ENCODE measurements around the gene ZMYND8.
"Not testable (repeated sequence)": the region's sequence is repeated elsewhere in the genome, so short reads cannot be mapped to it uniquely, and the experiment has no call there.

Gene ZMYND8

DNA sequence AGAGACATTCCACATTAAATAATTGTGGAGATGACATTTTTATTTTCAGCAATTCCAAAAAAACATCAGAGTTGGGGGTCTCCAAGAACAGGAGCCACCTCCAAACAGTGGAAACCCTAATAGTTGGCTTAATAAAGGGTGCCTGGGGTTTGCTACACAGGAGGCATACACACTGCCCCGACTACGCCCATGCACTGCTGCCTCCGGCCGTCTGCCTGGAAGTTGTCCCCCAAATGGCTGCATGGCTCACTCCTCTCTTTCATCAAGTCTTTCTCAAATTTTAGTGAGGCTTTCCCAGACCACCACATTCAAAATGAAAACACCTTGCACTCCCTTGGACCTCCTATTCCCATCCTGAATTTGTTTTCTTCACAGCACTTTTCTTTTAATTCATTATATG is 58.8 kb downstream of the ZMYND8 start:
- no peaks in the 10 kb centered on the region for H3K4me1 ChIP-seq (ENCODE audit: control insufficient read depth in 1 of 2, insufficient read depth in 2 of 2, low read length in 2 of 2)

GRCh38 chr20:47296950-47297349 is 59.5 kb downstream of the ZMYND8 start:
- H3K4me3 ChIP-seq (ENCODE audit: low read depth in 1 of 2, low read length in 2 of 2) = no peak overlapping the region
- peaks cover 26 to 33% of the 10 kb centered on the region in 2 donors for H3K36me3 ChIP-seq (ENCODE audit: control insufficient read depth in 1 of 2, insufficient read depth in 2 of 2, low read length in 2 of 2)
- no peaks in the 10 kb centered on the region for H3K9me3 ChIP-seq (ENCODE audit: control insufficient read depth in 1 of 2, low read length in 2 of 2)
- H3K27ac ChIP-seq (ENCODE audit: low read length) = peak overlapping the region; percentile 40
- no peaks in the 10 kb centered on the region for H3K4me1 ChIP-seq (ENCODE audit: control insufficient read depth in 1 of 2, insufficient read depth in 2 of 2, low read length in 2 of 2)
- H3K27me3 ChIP-seq (ENCODE audit: low read depth, low read length) = no peaks in the 10 kb centered on the region

More for the DNA sequence above, 58.8 kb downstream of the ZMYND8 start:
- peaks cover 25 to 32% of the 10 kb centered on the region in 2 donors for H3K36me3 ChIP-seq (ENCODE audit: control insufficient read depth in 1 of 2, insufficient read depth in 2 of 2, low read length in 2 of 2)
- no peak overlapping the region for H3K27ac ChIP-seq (ENCODE audit: low read length)
- H3K27me3 ChIP-seq (ENCODE audit: low read depth, low read length) = no peaks in the 10 kb centered on the region
- H3K4me3 ChIP-seq (ENCODE audit: low read depth in 1 of 2, low read length in 2 of 2) = no peak overlapping the region
- H3K9me3 ChIP-seq (ENCODE audit: control insufficient read depth in 1 of 2, low read length in 2 of 2) = no peaks in the 10 kb centered on the region

GRCh38 chr20:47295921-47296426 is 60.5 kb downstream of the ZMYND8 start:
- no peaks in the 10 kb centered on the region for H3K9me3 ChIP-seq (ENCODE audit: control insufficient read depth in 1 of 2, low read length in 2 of 2)
- H3K36me3 ChIP-seq (ENCODE audit: control insufficient read depth in 1 of 2, insufficient read depth in 2 of 2, low read length in 2 of 2) = peaks cover 36 to 39% of the 10 kb centered on the region in 2 donors
- peak overlapping the region; percentile 65 for H3K27ac ChIP-seq (ENCODE audit: low read length)
- H3K4me3 ChIP-seq (ENCODE audit: low read depth in 1 of 2, low read length in 2 of 2) = no peak overlapping the region
- H3K4me1 ChIP-seq (ENCODE audit: control insufficient read depth in 1 of 2, insufficient read depth in 2 of 2, low read length in 2 of 2) = no peaks in the 10 kb centered on the region
- no peaks in the 10 kb centered on the region for H3K27me3 ChIP-seq (ENCODE audit: low read depth, low read length)

DNA sequence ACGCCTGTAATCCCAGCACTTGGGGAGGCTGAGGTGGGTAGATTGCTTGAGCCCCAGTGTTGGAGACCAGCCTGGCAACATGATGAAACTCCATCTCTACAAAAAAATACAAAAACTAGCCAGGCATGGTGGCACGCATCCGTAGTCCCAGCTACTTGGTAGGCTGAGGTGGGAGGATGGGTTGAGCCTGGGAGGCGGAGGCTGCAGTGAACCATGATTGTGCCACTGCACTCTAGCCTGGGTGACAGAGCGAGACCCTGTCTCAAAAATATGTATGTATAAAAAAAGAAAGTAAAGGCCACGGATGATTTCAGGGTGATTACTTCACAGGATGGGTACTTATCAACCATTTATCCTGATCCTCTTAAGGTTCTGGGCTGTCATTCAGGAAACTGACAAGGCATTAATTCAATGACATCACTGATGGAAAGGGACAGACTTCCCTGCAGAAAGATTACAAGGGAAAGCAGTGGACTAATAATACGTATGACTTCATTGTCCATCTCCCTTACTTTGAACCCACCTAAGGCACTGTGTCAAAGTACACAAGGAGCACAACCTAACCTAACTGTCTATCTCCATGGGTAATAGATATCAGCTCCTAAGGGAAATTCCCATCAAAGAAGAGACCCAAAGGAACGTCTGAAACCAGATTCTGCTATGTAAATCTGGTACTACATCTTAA is 61.2 kb downstream of the ZMYND8 start:
- peak overlapping the region; percentile 65 for H3K27ac ChIP-seq (ENCODE audit: low read length)
- no peak overlapping the region for H3K4me3 ChIP-seq (ENCODE audit: low read depth in 1 of 2, low read length in 2 of 2)
- no peaks in the 10 kb centered on the region for H3K9me3 ChIP-seq (ENCODE audit: control insufficient read depth in 1 of 2, low read length in 2 of 2)
- peaks cover 39 to 40% of the 10 kb centered on the region in 2 donors for H3K36me3 ChIP-seq (ENCODE audit: control insufficient read depth in 1 of 2, insufficient read depth in 2 of 2, low read length in 2 of 2)
- no peaks in the 10 kb centered on the region for H3K4me1 ChIP-seq (ENCODE audit: control insufficient read depth in 1 of 2, insufficient read depth in 2 of 2, low read length in 2 of 2)
- no peaks in the 10 kb centered on the region for H3K27me3 ChIP-seq (ENCODE audit: low read depth, low read length)

DNA sequence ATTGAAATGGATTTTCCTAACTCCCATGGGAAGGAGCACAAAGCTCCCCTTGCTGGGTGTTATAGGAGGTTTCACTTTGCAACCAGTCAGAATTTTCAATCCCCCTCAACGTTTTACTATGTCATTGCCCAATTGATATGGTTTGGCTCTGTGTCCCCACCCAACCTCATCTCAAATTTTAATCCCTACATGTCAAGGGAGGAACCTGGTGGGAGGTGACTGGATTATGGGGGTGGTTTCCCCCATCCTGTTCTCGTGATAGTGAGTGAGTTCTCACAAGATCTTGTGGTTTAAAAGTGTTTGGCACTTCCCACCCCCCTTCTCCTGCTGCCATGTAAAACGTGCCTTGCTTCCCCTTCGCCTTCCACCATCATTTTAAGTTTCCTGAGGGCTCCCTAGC is 62.9 kb downstream of the ZMYND8 start:
- peaks cover 47 to 51% of the 10 kb centered on the region in 2 donors for H3K36me3 ChIP-seq (ENCODE audit: control insufficient read depth in 1 of 2, insufficient read depth in 2 of 2, low read length in 2 of 2)
- H3K27me3 ChIP-seq (ENCODE audit: low read depth, low read length) = no peaks in the 10 kb centered on the region
- no peak overlapping the region for H3K4me3 ChIP-seq (ENCODE audit: low read depth in 1 of 2, low read length in 2 of 2)
- no peak overlapping the region for H3K27ac ChIP-seq (ENCODE audit: low read length)
- H3K9me3 ChIP-seq (ENCODE audit: control insufficient read depth in 1 of 2, low read length in 2 of 2) = no peaks in the 10 kb centered on the region
- no peaks in the 10 kb centered on the region for H3K4me1 ChIP-seq (ENCODE audit: control insufficient read depth in 1 of 2, insufficient read depth in 2 of 2, low read length in 2 of 2)

DNA sequence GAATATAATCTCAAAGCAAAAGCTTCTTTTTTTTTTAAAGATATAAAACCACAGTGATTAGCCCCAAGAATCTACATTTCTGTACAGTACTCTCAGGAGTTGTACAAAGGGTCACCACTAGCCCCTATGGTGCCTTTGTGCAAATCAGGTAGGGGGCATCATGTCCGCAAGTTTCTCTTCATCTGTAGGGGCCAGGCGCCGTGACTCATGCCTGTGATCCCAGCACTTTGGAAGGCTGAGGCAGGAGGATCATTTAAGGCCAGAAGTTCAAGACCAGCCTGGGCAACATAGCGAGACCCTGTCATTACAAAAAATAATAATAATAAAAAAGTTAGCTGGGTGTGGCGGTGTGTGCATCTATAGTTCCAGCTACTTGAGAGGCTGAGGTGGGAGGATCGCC is 63.9 kb downstream of the ZMYND8 start:
- H3K36me3 ChIP-seq (ENCODE audit: control insufficient read depth in 1 of 2, insufficient read depth in 2 of 2, low read length in 2 of 2) = peaks cover 42 to 46% of the 10 kb centered on the region in 2 donors
- H3K9me3 ChIP-seq (ENCODE audit: control insufficient read depth in 1 of 2, low read length in 2 of 2) = no peaks in the 10 kb centered on the region
- no peak overlapping the region for H3K4me3 ChIP-seq (ENCODE audit: low read depth in 1 of 2, low read length in 2 of 2)
- no peak overlapping the region for H3K27ac ChIP-seq (ENCODE audit: low read length)
- H3K27me3 ChIP-seq (ENCODE audit: low read depth, low read length) = no peaks in the 10 kb centered on the region
- no peaks in the 10 kb centered on the region for H3K4me1 ChIP-seq (ENCODE audit: control insufficient read depth in 1 of 2, insufficient read depth in 2 of 2, low read length in 2 of 2)

DNA sequence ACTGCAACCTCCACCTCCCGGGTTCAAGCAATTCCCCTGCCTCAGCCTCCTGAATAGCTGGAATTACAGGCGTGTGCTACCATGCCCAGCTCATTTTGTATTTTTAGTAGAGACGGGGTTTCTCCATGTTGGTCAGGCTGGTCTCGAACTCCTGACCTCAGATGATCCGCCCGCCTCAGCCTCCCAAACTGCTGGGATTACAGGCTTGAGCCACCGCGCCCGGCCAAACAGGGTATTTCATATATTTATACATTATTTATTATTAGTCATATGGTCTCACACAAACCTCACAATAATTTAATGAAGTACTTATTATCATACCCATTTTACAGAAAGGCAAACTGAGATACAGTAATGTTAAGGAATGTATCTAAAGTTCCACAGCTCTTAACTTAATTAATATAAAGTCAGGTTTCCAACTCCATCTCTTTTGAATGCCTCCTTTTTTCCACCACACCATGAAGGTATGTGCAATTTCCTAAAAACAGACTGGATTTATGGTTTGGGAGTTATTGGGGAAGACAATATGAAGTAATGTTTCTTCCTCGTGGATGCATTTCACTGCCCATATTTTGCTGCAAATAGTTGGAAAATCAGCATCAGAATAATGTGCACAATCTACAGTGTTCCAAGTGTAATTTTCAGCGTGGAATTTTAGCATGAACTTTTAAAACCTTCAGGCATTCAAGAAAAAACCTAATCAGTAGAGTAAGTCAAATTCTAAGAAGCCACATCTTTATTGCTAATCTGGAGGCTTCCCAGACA is 65.7 kb downstream of the ZMYND8 start:
- H3K4me3 ChIP-seq (ENCODE audit: low read depth in 1 of 2, low read length in 2 of 2) = no peak overlapping the region
- H3K4me1 ChIP-seq (ENCODE audit: control insufficient read depth in 1 of 2, insufficient read depth in 2 of 2, low read length in 2 of 2) = no peaks in the 10 kb centered on the region
- no peaks in the 10 kb centered on the region for H3K9me3 ChIP-seq (ENCODE audit: control insufficient read depth in 1 of 2, low read length in 2 of 2)
- H3K36me3 ChIP-seq (ENCODE audit: control insufficient read depth in 1 of 2, insufficient read depth in 2 of 2, low read length in 2 of 2) = peaks cover 45 to 55% of the 10 kb centered on the region in 2 donors
- H3K27me3 ChIP-seq (ENCODE audit: low read depth, low read length) = no peaks in the 10 kb centered on the region
- no peak overlapping the region for H3K27ac ChIP-seq (ENCODE audit: low read length)

- peaks cover 49 to 54% of the 10 kb centered on the region in 2 donors for H3K36me3 ChIP-seq (ENCODE audit: control insufficient read depth in 1 of 2, insufficient read depth in 2 of 2, low read length in 2 of 2)
- H3K27me3 ChIP-seq (ENCODE audit: low read depth, low read length) = no peaks in the 10 kb centered on the region
- H3K4me3 ChIP-seq (ENCODE audit: low read depth in 1 of 2, low read length in 2 of 2) = no peak overlapping the region
- H3K27ac ChIP-seq (ENCODE audit: low read length) = no peak overlapping the region
- no peaks in the 10 kb centered on the region for H3K9me3 ChIP-seq (ENCODE audit: control insufficient read depth in 1 of 2, low read length in 2 of 2)
- no peaks in the 10 kb centered on the region for H3K4me1 ChIP-seq (ENCODE audit: control insufficient read depth in 1 of 2, insufficient read depth in 2 of 2, low read length in 2 of 2)
Observed at GRCh38 chr20:47290008-47290407, 66.5 kb downstream of the ZMYND8 start.

GRCh38 chr20:47289096-47289495 is 67.4 kb downstream of the ZMYND8 start:
- H3K4me3 ChIP-seq (ENCODE audit: low read depth in 1 of 2, low read length in 2 of 2) = no peak overlapping the region
- H3K9me3 ChIP-seq (ENCODE audit: control insufficient read depth in 1 of 2, low read length in 2 of 2) = no peaks in the 10 kb centered on the region
- no peak overlapping the region for H3K27ac ChIP-seq (ENCODE audit: low read length)
- peaks cover 56% of the 10 kb centered on the region in 2 donors for H3K36me3 ChIP-seq (ENCODE audit: control insufficient read depth in 1 of 2, insufficient read depth in 2 of 2, low read length in 2 of 2)
- no peaks in the 10 kb centered on the region for H3K27me3 ChIP-seq (ENCODE audit: low read depth, low read length)
- no peaks in the 10 kb centered on the region for H3K4me1 ChIP-seq (ENCODE audit: control insufficient read depth in 1 of 2, insufficient read depth in 2 of 2, low read length in 2 of 2)

DNA sequence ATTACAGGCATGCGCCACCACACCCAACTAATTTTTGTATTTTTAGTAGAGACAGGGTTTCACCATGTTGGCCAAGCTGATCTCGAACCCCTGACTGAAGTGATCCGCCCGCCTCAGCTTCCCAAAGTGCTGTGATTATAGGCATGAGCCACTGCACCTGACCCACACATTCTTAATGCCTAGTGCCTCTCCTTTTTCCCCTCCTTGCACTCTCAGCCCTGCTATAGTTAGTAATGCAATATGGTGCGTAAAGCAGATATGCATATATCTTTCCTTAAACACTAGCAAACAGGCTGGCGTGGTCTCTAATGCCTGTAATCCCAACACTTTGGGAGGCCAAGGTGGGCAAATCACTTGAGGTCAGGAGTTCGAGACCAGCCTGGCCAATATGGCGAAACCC is 68.0 kb downstream of the ZMYND8 start:
- H3K9me3 ChIP-seq (ENCODE audit: control insufficient read depth in 1 of 2, low read length in 2 of 2); H3K27ac ChIP-seq (ENCODE audit: low read length); H3K4me1 ChIP-seq (ENCODE audit: control insufficient read depth in 1 of 2, insufficient read depth in 2 of 2, low read length in 2 of 2); H3K27me3 ChIP-seq (ENCODE audit: low read depth, low read length); H3K4me3 ChIP-seq (ENCODE audit: low read depth in 1 of 2, low read length in 2 of 2): not testable (repeated sequence)
- peaks cover 55 to 61% of the 10 kb centered on the region in 2 donors for H3K36me3 ChIP-seq (ENCODE audit: control insufficient read depth in 1 of 2, insufficient read depth in 2 of 2, low read length in 2 of 2)

DNA sequence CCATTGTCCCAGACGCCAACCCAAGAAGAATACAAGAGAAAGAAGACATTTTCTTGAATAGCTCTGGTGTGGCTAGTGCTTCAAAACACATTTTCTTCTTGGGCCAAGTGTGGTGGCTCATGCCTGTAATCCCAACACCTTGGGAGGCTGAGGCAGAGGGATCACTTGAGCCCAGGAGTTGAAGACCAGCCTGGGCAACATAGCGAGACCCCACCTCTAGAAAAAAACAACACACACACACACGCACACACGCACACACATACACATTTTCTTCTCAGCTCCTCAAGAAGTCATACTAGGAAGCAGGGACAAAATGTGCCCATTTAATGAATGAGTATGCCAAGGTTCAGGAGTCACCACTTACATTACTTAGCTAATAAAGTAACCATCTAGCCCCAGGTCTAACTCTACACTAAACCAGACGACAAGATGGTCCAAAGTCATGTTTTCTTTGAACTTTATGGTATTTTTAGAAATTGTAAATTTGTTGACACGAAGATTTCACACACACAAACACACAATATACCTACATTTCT is 68.8 kb downstream of the ZMYND8 start:
- H3K9me3 ChIP-seq (ENCODE audit: control insufficient read depth in 1 of 2, low read length in 2 of 2) = no peaks in the 10 kb centered on the region
- H3K27ac ChIP-seq (ENCODE audit: low read length) = no peak overlapping the region
- H3K4me3 ChIP-seq (ENCODE audit: low read depth in 1 of 2, low read length in 2 of 2) = no peak overlapping the region
- peaks cover 57 to 66% of the 10 kb centered on the region in 2 donors for H3K36me3 ChIP-seq (ENCODE audit: control insufficient read depth in 1 of 2, insufficient read depth in 2 of 2, low read length in 2 of 2)
- no peaks in the 10 kb centered on the region for H3K27me3 ChIP-seq (ENCODE audit: low read depth, low read length)
- no peaks in the 10 kb centered on the region for H3K4me1 ChIP-seq (ENCODE audit: control insufficient read depth in 1 of 2, insufficient read depth in 2 of 2, low read length in 2 of 2)

Data from muscle layer of duodenum (tissue), 2 donors.